Neural cell (in vitro differentiated cells): ENCODE measurements around the gene SKIC8.

Source experiments
- EP300 ChIP-seq: fragments of 450-650 bp; conservative IDR thresholded peaks from 2 replicates; pipeline ENCODE4 v1.6.1; 2014; ENCODE audit warnings: antibody characterized with exemption, mild to moderate bottlenecking, moderate library complexity; ENCODE audit not compliant: poor library complexity, severe bottlenecking
- EZH2 ChIP-seq: fragments of 200-600, 300-800 bp; shearing (Covaris generic), sonication (generic); IDR thresholded peaks from 2 replicates; pipeline ENCODE4 v1.6.1; 2014; ENCODE audit warnings: antibody characterized with exemption, low read length, borderline replicate concordance, mild to moderate bottlenecking; ENCODE audit not compliant: insufficient read depth, poor library complexity, severe bottlenecking
- POLR2AphosphoS5 ChIP-seq: IDR thresholded peaks from 2 replicates; pipeline ENCODE4 v1.6.1; 2012
- RAD21 ChIP-seq: fragments of 450-650 bp; conservative IDR thresholded peaks from 2 replicates; pipeline ENCODE4 v1.6.1; 2014; ENCODE audit warnings: antibody characterized with exemption, mild to moderate bottlenecking, moderate library complexity
- SMC3 ChIP-seq: fragments of 450-650 bp; conservative IDR thresholded peaks from 2 replicates; pipeline ENCODE4 v1.6.1; 2014; ENCODE audit warnings: antibody characterized with exemption, mild to moderate bottlenecking, moderate library complexity; ENCODE audit not compliant: poor library complexity
- TAF1 ChIP-seq: IDR thresholded peaks from 2 replicates; pipeline ENCODE4 v1.6.1; 2012; ENCODE audit warnings: low read depth
- TF ChIP-seq, protein P1 (sequence below): fragments of 450-650 bp; IDR thresholded peaks from 2 replicates; pipeline ENCODE4 v1.5.1; 2014; ENCODE audit warnings: antibody characterized with exemption, mild to moderate bottlenecking, moderate library complexity; ENCODE audit not compliant: poor library complexity, severe bottlenecking
- TF ChIP-seq, protein P2 (sequence below): IDR thresholded peaks from 2 replicates; pipeline ENCODE4 v1.6.1; 2012; ENCODE audit warnings: borderline replicate concordance

DNA sequence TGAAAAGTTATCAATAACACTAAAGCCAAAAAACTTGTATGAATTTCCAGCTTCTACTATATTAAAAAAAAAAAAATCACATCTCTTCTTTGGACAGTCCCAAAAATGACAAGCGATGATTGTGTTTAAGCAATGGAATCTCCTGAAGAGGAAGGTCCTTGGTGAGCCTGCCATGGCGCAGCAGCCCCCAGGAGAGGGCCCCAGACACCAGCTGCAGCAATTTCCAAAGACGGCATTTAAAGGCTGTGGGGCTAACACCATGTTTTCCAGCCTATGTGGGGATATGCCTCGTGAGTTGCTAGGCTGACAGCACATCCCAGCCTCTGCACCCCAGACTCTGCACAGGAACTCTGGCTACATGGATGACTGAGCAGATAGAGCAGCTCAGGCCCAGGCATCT is 14.7 kb downstream of the SKIC8 start:
- no peak for TF ChIP-seq POLR2AphosphoS5
- TF ChIP-seq, protein P1, sequence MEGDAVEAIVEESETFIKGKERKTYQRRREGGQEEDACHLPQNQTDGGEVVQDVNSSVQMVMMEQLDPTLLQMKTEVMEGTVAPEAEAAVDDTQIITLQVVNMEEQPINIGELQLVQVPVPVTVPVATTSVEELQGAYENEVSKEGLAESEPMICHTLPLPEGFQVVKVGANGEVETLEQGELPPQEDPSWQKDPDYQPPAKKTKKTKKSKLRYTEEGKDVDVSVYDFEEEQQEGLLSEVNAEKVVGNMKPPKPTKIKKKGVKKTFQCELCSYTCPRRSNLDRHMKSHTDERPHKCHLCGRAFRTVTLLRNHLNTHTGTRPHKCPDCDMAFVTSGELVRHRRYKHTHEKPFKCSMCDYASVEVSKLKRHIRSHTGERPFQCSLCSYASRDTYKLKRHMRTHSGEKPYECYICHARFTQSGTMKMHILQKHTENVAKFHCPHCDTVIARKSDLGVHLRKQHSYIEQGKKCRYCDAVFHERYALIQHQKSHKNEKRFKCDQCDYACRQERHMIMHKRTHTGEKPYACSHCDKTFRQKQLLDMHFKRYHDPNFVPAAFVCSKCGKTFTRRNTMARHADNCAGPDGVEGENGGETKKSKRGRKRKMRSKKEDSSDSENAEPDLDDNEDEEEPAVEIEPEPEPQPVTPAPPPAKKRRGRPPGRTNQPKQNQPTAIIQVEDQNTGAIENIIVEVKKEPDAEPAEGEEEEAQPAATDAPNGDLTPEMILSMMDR = peak; percentile 23
- TF ChIP-seq, protein P2, sequence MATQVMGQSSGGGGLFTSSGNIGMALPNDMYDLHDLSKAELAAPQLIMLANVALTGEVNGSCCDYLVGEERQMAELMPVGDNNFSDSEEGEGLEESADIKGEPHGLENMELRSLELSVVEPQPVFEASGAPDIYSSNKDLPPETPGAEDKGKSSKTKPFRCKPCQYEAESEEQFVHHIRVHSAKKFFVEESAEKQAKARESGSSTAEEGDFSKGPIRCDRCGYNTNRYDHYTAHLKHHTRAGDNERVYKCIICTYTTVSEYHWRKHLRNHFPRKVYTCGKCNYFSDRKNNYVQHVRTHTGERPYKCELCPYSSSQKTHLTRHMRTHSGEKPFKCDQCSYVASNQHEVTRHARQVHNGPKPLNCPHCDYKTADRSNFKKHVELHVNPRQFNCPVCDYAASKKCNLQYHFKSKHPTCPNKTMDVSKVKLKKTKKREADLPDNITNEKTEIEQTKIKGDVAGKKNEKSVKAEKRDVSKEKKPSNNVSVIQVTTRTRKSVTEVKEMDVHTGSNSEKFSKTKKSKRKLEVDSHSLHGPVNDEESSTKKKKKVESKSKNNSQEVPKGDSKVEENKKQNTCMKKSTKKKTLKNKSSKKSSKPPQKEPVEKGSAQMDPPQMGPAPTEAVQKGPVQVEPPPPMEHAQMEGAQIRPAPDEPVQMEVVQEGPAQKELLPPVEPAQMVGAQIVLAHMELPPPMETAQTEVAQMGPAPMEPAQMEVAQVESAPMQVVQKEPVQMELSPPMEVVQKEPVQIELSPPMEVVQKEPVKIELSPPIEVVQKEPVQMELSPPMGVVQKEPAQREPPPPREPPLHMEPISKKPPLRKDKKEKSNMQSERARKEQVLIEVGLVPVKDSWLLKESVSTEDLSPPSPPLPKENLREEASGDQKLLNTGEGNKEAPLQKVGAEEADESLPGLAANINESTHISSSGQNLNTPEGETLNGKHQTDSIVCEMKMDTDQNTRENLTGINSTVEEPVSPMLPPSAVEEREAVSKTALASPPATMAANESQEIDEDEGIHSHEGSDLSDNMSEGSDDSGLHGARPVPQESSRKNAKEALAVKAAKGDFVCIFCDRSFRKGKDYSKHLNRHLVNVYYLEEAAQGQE = no peak
- TF ChIP-seq SMC3 = peak; percentile 18
- TF ChIP-seq EZH2 = no peak
- no peak for TF ChIP-seq TAF1
- TF ChIP-seq RAD21 = peak; percentile 37
- TF ChIP-seq EP300 = no peak
